H1 (cell line): ENCODE data around the gene RMRP.

Source experiments
- ATF3 ChIP-seq: IDR thresholded peaks from 2 replicates; pipeline ENCODE4 v1.6.1; 2011; ENCODE audit warnings: low read depth, mild to moderate bottlenecking, low read length; ENCODE audit not compliant: insufficient read depth
- CHD7 ChIP-seq: fragments of 300-600 bp; sonication (generic); IDR thresholded peaks from 2 replicates; pipeline ENCODE4 v1.7.1; 2012; ENCODE audit warnings: low read length, moderate library complexity, mild to moderate bottlenecking, inconsistent platforms; ENCODE audit not compliant: insufficient replicate concordance
- CTCF ChIP-seq, 3 experiments: IDR thresholded peaks; 1 replicate in 2 of 3; 2 replicates in 1 of 3; pipeline versions ENCODE4 v1.5.1 to v1.6.1; 2011; ENCODE audit warnings: low read length in 3 of 3, mild to moderate bottlenecking in 3 of 3, inconsistent platforms in 2 of 3, low read depth in 1 of 3, moderate library complexity in 1 of 3; ENCODE audit not compliant: insufficient read depth in 1 of 3; ENCODE audit errors: control extremely low read depth in 1 of 3
- POLR2AphosphoS5 ChIP-seq: IDR thresholded peaks from 2 replicates; pipeline ENCODE4 v1.6.1; 2011; ENCODE audit warnings: low read depth, low read length
- RAD21 ChIP-seq, 2 experiments: IDR thresholded peaks in 1 of 2; conservative IDR thresholded peaks in 1 of 2; 2 replicates each; pipeline ENCODE4 v1.6.1; 2011; ENCODE audit warnings: low read depth in 2 of 2, low read length in 2 of 2, improper control_type of control experiment in 1 of 2, inconsistent platforms in 1 of 2, mild to moderate bottlenecking in 1 of 2, moderate library complexity in 1 of 2
- TAF1 ChIP-seq: IDR thresholded peaks from 2 replicates; pipeline ENCODE4 v1.6.1; 2011; ENCODE audit warnings: mild to moderate bottlenecking, low read depth, low read length
- TEAD4 ChIP-seq: IDR thresholded peaks from 2 replicates; pipeline ENCODE4 v1.6.1; 2012; ENCODE audit warnings: low read depth, low read length, inconsistent platforms, mixed read lengths

- no peak for TF ChIP-seq CTCF (IDR thresholded peaks at IDR 0.05; ENCODE audit: control extremely low read depth in 1 of 3, insufficient read depth in 1 of 3, low read depth in 1 of 3, low read length in 3 of 3)
- TF ChIP-seq POLR2AphosphoS5, result no peak
- TF ChIP-seq RAD21 (IDR thresholded peaks at IDR 0.05 in 1 of 2, conservative IDR thresholded peaks at IDR 0.05 in 1 of 2; ENCODE audit: low read depth in 2 of 2, low read length in 2 of 2), result no peak
- TF ChIP-seq TAF1, result no peak
- no peak for TF ChIP-seq CHD7
- TF ChIP-seq TEAD4, result no peak
- TF ChIP-seq ATF3, result no peak
Observed at GRCh38 chr9:35682520-35683315, 24.9 kb upstream of the RMRP start.
